ENCODE measurements around the gene CELF1.

Gene CELF1

DNA sequence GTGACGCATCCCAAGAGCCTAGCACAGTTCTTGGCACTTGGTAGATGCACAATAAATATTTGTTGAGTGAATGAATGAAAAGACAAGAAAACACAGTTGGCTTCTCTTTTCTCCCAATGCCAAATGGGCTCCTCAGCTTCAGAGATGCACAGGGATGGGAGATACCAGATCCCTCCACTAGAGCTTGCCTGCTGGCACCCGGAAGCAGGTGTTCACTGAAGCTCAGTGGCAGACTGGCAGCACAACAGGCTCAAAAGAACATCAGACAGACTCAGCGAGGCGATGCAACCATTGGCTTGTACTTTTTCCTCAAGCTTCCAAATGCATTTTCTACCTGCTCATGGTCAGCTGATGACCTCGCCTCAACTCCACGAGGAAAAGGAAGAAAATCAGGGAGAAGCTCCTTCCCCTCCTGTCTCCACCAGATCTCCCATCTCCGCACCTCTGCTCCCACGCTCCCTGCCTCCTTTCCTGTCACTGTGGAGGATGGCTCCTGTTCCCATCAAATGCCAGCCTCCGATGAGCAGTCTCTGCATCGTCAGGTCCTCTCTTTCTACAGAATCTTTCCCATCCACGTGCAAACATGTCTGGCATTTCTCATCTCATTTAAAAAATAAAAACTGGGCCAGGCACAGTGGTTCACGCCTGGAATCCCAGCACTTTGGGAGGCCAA lies 109.8 kb downstream of the CELF1 start:
- no peak for DNase-seq

DNA sequence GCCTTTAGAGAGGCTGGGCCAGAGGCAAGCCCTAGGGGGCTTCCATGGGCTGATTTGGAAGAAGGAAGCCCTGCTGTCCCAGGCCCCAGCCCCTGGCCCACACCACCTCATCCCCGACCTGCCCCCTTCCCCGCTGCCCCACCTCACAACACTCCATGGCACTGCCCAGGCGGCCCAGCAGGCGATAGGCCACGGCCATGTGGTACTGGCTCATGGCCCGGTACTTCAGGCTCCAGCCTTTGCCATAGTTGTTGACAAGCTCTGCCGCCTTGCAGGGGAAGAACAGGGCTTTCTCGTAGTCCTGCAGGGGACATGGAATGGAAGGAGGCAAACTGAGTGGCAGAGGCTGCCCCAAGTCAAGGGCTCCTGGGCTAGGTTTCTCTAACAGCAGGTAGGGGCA lies 110.4 kb downstream of the CELF1 start:
- no peak for DNase-seq

GRCh38 chr11:47441421-47441820 lies 111.5 kb downstream of the CELF1 start:
- no peak for DNase-seq

DNA sequence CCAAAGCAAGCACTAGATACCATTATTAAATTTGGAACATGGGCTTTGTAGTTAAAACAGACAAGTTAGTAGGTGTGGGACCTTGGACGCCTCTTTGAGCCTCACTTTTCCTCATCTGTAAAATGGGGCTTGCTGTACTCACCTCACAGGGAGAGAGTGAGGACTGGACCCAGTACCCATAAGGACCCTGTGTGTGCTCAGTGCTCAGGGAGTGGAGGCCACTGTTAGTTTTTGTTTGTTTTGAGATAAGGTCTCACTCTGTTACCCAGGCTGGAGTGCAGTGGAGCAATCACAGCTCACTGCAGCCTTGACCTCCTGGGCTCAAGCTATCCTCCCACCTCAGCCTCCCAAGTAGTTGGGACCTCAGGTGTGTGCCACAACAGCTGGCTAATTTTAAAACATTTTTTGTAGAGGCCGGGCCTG lies 112.9 kb downstream of the CELF1 start:
- DNase-seq: no peak

- DNase-seq: no peak
Observed at GRCh38 chr11:47438721-47439120, 114.2 kb downstream of the CELF1 start.

DNA sequence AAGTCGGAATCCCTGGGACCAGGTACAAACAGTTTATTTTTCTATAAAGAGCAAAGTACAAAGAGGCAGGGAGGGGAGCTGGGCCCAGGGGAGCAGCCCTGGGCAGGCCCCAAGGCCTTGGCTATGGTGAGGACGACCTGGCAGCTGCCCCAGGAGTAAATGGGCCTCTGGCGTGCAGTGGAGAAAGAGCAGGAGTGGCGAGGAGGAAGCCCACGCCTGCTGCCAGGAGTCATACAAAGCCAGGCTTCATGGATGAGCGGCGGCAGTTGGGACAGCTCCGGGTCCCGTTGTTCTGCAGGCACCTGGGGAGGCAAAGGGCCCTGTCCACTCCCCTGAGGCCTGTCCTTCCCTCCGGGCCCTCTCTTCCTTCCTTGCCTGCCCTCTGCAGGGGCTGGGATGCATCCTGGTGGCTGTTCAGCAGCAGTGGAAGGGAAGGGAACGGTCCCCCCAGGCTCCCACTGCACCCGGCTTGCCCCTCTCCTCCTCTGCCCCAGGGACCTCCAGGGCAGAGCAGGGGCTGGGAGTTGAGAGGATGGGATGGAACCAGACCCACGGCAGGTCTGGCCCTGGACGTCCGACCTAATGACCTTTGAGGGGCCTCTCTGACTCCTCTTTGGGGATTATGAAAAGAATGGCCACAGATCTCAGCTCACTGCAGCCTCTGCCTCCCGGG lies 115.0 kb downstream of the CELF1 start:
- DNase-seq: no peak

DNA sequence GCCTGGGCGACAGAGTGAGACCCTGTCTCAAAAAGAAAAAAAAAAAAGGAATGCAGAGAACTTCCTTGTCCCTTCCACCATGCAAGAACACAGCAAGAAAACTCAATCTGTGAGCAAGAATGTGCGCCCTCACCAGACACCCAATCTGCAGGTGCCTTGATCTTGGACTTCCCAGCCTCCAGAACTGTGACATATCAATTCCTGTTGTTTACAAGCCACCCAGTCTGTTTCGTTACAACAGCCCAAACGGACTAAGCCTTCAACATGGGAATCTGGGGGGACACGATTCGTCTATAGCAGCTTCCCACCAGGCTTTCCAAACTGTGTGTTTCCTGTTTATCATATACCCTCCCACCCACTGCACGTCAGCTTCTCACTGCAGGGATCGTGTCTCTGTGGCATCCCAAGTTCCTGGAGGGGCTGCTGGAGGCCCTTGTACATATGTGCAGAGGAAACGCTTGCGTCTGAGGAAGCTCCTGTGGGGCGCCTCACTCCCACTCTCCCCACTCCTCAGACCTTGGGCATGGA lies 115.7 kb downstream of the CELF1 start:
- no peak for DNase-seq

DNA sequence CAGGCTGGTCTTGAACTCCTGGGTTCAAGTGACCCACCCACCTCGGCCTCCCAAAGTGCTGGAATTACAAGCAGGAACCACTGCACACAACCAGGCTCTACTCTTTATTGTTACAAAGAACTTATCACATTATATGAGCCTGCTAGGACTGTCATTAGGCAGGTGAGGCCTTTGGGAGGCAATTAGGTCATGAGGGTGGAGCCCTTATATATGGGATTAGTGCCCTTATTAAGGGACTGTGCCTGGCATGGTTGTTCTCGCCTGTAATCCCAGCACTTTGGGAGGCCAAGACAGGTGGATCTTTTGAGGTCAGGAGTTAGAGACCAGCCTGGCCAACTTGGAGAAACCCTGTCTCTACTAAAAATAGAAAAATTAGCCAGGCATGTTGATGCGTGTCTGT lies 116.2 kb downstream of the CELF1 start:
- DNase-seq: no peak

DNA sequence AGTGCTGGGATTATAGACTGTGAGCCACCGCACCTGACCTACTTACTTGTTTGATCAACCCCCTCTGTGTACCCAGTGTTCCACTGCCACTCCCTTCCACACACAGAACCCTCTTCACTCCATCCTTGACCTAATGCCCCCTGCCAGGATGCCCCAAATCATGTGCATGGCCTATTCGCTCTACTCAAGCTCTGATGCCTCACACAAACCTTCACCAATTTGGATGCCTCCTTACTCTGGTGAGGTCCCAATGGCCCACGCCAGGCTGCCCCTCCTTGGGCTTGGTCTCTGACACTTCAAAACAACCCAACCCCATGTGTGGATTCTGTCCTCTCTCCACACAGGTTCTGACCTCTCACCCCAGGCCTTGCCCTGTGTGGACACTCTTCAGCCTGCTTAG lies 117.2 kb downstream of the CELF1 start:
- no peak for DNase-seq

DNA sequence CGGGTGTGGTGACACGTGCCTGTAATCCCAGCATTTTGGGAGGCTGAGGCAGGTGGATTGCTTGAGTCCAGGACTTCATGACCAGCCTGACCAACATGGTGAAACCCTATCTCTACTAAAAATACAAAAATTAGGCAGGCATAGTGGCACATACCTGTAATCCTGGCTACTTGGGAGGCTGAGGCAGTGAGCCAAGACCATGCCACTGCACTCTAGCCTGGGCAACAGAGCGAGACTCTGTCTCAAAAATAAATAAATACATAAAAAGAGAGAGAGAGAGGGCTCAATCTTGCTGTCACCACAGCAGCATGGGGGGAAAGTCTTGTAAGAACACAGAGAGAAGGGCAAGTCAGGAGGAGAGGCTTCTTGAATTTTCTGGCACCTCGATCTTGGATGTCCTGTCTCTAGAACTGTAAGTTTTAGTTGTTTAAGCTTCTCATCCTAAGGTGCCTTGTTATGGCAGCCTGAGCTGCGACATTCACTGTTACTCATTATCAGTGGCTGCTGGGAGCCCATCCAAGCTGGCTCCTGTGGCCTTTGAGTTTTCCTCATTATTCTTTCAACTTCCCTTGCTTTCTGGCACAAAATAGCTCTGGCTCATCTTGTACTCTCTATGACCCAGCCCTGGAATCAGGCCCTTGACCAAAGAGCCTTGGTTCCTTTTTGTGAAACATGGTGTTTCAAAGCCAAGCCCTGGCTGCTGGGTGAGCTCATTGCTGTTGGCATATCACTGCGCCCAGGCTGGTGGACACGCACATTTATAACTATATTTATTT lies 118.7 kb downstream of the CELF1 start:
- no peak for DNase-seq

GRCh38 chr11:47433157-47433556 lies 119.8 kb downstream of the CELF1 start:
- DNase-seq: no peak

DNA sequence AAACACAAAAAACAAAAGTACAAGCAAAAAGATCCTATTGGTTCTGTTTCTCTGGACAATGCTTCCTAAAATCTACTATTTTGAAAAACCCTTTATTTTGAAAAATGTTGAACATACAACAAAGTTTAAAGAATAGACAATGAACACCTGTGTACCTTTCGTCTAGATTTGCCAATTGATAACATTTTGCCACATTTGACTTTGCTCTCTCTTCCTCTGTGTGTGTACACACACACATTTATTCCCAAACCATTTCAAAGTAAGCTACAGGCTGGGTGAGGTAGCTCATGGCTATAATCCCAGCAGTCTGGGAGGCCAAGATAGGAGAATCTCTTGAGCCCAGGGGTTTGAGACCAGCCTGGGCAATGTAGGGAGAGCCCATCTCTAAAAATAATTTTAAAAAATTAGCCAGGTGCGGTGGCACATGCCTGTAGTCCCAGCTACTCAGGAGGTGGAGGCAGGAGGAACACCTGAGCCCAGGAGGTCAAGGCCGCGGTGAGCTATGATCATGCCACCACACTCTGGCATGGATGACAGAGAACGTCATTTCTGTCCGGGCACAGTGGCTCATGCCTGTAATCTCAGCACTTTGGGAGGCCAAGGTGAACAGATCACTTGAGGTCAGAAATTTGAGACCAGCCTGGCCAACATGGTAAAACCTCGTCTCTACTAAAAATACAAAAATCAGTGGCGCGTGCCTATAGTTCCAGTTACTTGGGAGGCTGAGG lies 121.4 kb downstream of the CELF1 start:
- no peak for DNase-seq

GRCh38 chr11:47430524-47430923 lies 122.4 kb downstream of the CELF1 start:
- DNase-seq: no peak

- DNase-seq: peak; percentile 95
Observed at GRCh38 chr11:47426062-47426956, 126.6 kb downstream of the CELF1 start, which contains the start of gene PSMC3. PSMC3 (minus strand) TSS chr11:47426439; CDS start chr11:47426279, 160 bp downstream.

DNA sequence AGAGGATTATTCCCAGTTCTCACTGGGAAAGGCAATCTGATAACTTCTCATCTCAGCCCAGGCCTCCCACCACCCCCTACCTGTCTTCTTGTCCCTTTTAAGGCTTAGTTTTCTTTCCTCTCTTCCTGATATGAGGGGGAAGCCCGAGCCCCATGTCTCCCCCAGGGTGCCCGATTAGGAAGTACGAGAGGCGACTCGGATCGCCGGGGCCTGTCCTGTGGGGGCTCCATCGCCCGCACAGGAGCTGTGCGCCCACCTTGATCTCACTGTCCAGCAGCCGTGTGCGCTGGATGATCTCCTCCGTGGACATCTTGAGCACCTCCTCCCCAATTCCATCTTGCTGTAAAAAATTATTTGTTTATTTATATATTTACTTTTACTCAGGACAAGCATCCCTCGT lies 127.3 kb downstream of the CELF1 start:
- DNase-seq: no peak

- DNase-seq: no peak
Observed at GRCh38 chr11:47418454-47419259, 134.3 kb downstream of the CELF1 start.

DNA sequence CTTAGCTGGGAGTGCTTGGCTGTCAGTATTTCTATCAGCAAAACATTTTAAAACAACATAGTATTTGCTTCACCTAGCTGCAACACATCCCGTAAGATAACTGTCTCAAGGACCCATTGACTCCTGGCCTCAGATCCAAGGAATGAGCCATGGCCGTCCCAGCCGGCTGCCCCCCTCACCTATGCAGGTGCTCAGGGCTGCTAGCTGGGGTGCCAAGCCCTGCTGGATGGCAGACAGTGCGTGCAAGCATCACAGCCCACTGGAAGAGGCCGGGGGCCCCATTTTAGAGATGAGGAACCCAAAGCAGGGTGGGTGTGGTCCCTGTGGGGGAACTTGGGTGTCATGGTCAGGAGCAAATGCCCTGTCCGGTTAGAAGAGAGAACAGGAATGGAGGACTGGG lies 135.2 kb downstream of the CELF1 start:
- no peak for DNase-seq

GRCh38 chr11:47415949-47416472 lies 136.9 kb downstream of the CELF1 start:
- peak; percentile 96 for DNase-seq

All from HCEC 1CT (cell line).